PC-3 (cell line): ENCODE data around the gene SEC23B.

Source experiments
- CTCF ChIP-seq: fragments of 300-600 bp; sonication (generic); conservative IDR thresholded peaks from 2 replicates; pipeline ENCODE4 v1.5.1; 2017; ENCODE audit warnings: antibody characterized with exemption, low read depth, mild to moderate bottlenecking, low read length
- EZH2 ChIP-seq: fragments of 300-600 bp; sonication (generic); IDR thresholded peaks from one replicate; pipeline ENCODE4 v1.6.1; 2017; ENCODE audit warnings: antibody characterized with exemption, mild to moderate bottlenecking, low read length; ENCODE audit not compliant: unreplicated experiment
- EZH2phosphoT487 ChIP-seq: fragments of 300-600 bp; sonication (generic); IDR thresholded peaks from 2 replicates; pipeline ENCODE4 v1.6.1; 2018; ENCODE audit warnings: mild to moderate bottlenecking, antibody characterized with exemption, low read length, borderline replicate concordance

DNA sequence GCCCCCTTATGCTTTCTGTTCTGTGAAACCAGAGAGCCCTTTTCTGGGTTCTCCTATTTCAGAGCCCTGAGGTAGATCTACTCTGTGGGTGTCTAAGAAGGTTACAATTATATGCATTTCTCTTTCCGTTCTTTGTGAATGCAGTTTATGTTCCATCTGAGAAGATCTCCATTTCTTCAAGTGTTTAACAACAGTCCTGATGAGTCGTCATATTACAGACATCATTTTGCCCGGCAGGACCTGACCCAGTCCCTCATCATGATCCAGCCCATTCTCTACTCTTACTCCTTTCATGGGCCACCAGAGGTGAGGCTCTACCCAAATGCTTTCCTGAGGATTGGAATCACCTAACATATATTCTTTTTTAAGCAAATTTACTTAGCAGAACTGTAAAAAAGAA, 40.7 kb downstream of the SEC23B start:
- TF ChIP-seq CTCF (no peak), EZH2 (no peak), EZH2phosphoT487 (no peak)
